ENCODE results near the gene PCDHGB5. TPM values are rescaled to one million over a fixed set of nuclear protein-coding genes. Genes with fewer than 3 reads are reported as not detected.

The PCDHGB5 gene
- polyA plus RNA-seq, 3 donors: 0.01 to 0.08 TPM; not detected in 1

DNA sequence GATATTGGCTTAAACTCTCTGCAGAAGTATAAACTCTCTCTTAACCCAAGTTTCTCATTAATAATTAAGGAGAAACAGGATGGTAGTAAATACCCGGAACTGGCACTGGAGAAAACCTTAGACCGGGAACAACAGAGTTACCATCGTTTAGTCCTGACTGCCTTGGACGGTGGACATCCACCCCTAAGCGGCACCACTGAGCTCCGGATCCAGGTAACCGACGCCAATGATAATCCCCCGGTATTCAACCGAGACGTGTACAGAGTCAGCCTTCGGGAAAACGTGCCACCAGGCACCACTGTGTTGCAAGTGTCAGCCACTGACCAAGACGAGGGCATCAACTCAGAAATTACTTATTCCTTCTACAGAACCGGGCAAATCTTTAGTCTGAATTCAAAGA, 861 bp downstream of the PCDHGB5 start:
- peaks cover 9% of the 10 kb centered on the region for H3K4me1 Mint-ChIP-seq
- H3K4me3 Mint-ChIP-seq: peak overlapping the region in 1 of 2 donors; percentile 73
- Histone ChIP-seq H2AFZ (ENCODE audit: insufficient read depth, low read depth, low read length, poor library complexity, severe bottlenecking) (no peak overlapping the region), H3K36me3 (replicated peaks in 1 of 2; ENCODE audit: control insufficient read depth in 1 of 2, insufficient read depth in 2 of 2, low read length in 2 of 2) (no peaks in the 10 kb centered on the region), H3K4me2 (replicated peaks; ENCODE audit: extremely low read depth, low read length, poor library complexity, severe bottlenecking) (no peak overlapping the region), H4K20me1 (ENCODE audit: insufficient read depth, low read length) (no peaks in the 10 kb centered on the region), H3K27ac (ENCODE audit: low read depth in 1 of 2, low read length in 2 of 2) (no peak overlapping the region), H3K4me1 (ENCODE audit: control insufficient read depth in 1 of 2, insufficient read depth in 2 of 2, low read length in 2 of 2) (peaks cover 0 to 3% of the 10 kb centered on the region in 2 donors), H3K9ac (ENCODE audit: insufficient read depth, low read length, poor library complexity, severe bottlenecking) (no peak overlapping the region), H3K9me3 (replicated peaks in 1 of 2; ENCODE audit: control insufficient read depth in 1 of 2, insufficient read depth in 1 of 2, low read length in 2 of 2) (peaks cover 50 to 83% of the 10 kb centered on the region in 2 donors), H3K79me2 (ENCODE audit: insufficient read depth, low read length) (no peaks in the 10 kb centered on the region), H3K27me3 (ENCODE audit: control insufficient read depth in 2 of 2, insufficient read depth in 2 of 2, low read length in 2 of 2) (peaks cover 59 to 97% of the 10 kb centered on the region in 2 donors), H3K4me3 (replicated peaks in 1 of 3; ENCODE audit: low read depth in 2 of 3, low read length in 3 of 3) (no peak overlapping the region)
- TF ChIP-seq, protein P1, sequence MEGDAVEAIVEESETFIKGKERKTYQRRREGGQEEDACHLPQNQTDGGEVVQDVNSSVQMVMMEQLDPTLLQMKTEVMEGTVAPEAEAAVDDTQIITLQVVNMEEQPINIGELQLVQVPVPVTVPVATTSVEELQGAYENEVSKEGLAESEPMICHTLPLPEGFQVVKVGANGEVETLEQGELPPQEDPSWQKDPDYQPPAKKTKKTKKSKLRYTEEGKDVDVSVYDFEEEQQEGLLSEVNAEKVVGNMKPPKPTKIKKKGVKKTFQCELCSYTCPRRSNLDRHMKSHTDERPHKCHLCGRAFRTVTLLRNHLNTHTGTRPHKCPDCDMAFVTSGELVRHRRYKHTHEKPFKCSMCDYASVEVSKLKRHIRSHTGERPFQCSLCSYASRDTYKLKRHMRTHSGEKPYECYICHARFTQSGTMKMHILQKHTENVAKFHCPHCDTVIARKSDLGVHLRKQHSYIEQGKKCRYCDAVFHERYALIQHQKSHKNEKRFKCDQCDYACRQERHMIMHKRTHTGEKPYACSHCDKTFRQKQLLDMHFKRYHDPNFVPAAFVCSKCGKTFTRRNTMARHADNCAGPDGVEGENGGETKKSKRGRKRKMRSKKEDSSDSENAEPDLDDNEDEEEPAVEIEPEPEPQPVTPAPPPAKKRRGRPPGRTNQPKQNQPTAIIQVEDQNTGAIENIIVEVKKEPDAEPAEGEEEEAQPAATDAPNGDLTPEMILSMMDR (IDR thresholded peaks at IDR 0.05): no peak
- whole genome bisulfite sequencing (ENCODE audit: insufficient coverage): 30% methylated on average over 14 of the region's 15 CpGs
- DNase-seq: no peak
- no peak overlapping the region for H3K27ac Mint-ChIP-seq
- peaks cover 9 to 10% of the 10 kb centered on the region in 2 donors for H3K36me3 Mint-ChIP-seq
- H3K9me3 Mint-ChIP-seq: peaks cover 37 to 76% (median 64%) of the 10 kb centered on the region in 7 donors
- intact Hi-C loops (cut with micrococcal nuclease): no loop called here
- peaks cover 69 to 85% (median 83%) of the 10 kb centered on the region in 3 donors for H3K27me3 Mint-ChIP-seq (ENCODE audit: low read depth in 3 of 3)

DNA sequence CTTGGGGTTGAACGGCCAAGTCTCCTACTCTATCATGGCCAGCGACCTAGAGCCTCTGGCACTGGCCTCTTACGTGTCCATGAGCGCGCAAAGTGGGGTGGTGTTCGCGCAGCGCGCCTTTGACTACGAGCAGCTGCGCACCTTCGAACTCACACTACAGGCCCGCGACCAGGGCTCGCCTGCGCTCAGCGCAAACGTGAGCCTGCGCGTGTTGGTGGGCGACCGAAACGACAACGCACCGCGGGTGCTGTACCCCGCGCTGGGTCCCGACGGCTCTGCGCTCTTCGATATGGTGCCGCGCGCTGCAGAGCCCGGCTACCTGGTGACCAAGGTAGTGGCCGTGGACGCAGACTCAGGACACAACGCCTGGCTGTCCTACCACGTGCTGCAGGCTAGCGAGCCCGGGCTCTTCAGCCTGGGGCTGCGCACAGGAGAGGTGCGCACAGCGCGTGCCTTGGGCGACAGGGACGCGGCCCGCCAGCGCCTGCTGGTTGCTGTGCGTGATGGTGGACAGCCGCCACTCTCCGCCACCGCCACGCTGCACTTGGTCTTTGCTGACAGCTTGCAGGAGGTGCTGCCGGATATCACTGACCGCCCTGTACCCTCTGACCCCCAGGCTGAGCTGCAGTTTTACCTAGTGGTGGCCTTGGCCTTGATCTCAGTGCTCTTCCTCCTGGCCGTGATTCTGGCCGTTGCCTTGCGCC, 2.0 kb downstream of the PCDHGB5 start:
- Histone ChIP-seq H3K4me3 (replicated peaks in 1 of 3; ENCODE audit: low read depth in 2 of 3, low read length in 3 of 3) (no peak overlapping the region), H3K36me3 (replicated peaks in 1 of 2; ENCODE audit: control insufficient read depth in 1 of 2, insufficient read depth in 2 of 2, low read length in 2 of 2) (no peaks in the 10 kb centered on the region), H4K20me1 (ENCODE audit: insufficient read depth, low read length) (no peaks in the 10 kb centered on the region), H3K9ac (ENCODE audit: insufficient read depth, low read length, poor library complexity, severe bottlenecking) (no peak overlapping the region), H3K9me3 (replicated peaks in 1 of 2; ENCODE audit: control insufficient read depth in 1 of 2, insufficient read depth in 1 of 2, low read length in 2 of 2) (peaks cover 41 to 83% of the 10 kb centered on the region in 2 donors), H3K79me2 (ENCODE audit: insufficient read depth, low read length) (no peaks in the 10 kb centered on the region), H3K27me3 (ENCODE audit: control insufficient read depth in 2 of 2, insufficient read depth in 2 of 2, low read length in 2 of 2) (peaks cover 61 to 97% of the 10 kb centered on the region in 2 donors), H3K4me1 (ENCODE audit: control insufficient read depth in 1 of 2, insufficient read depth in 2 of 2, low read length in 2 of 2) (peaks cover 0 to 3% of the 10 kb centered on the region in 2 donors), H3K27ac (ENCODE audit: low read depth in 1 of 2, low read length in 2 of 2) (no peak overlapping the region), H2AFZ (ENCODE audit: insufficient read depth, low read depth, low read length, poor library complexity, severe bottlenecking) (no peak overlapping the region), H3K4me2 (replicated peaks; ENCODE audit: extremely low read depth, low read length, poor library complexity, severe bottlenecking) (no peak overlapping the region)
- peaks cover 28 to 76% (median 62%) of the 10 kb centered on the region in 7 donors for H3K9me3 Mint-ChIP-seq
- peaks cover 70 to 85% (median 83%) of the 10 kb centered on the region in 3 donors for H3K27me3 Mint-ChIP-seq (ENCODE audit: low read depth in 3 of 3)
- no peak for DNase-seq
- TF ChIP-seq, protein P1 (IDR thresholded peaks at IDR 0.05): no peak
- H3K27ac Mint-ChIP-seq: no peak overlapping the region
- intact Hi-C loops (cut with micrococcal nuclease): no loop called here
- H3K4me3 Mint-ChIP-seq: peak overlapping the region in 1 of 2 donors; percentile 73
- peaks cover 9% of the 10 kb centered on the region in 2 donors for H3K36me3 Mint-ChIP-seq
- peaks cover 9% of the 10 kb centered on the region for H3K4me1 Mint-ChIP-seq
- WGBS (ENCODE audit: insufficient coverage): 31% methylated on average over 59 of the region's 61 CpGs
